ENCODE results near the gene FKBP7.

The FKBP7 gene

GRCh38 chr2:178480227-178481181 is 2.1 kb upstream of the FKBP7 start, which contains the start of gene PLEKHA3:
PLEKHA3 (plus strand) TSS chr2:178480457; CDS start chr2:178480870, 413 bp downstream.
- ChIA-PET POLR2A (no interaction called here), CTCF (interaction anchor here (1.1 to 1.7 kb wide), 5 partner anchors 18 to 64 kb away, joined by 3 to 4 read pairs (median 3); no protein-coding TSS in a partner anchor)
- no peak for TF ChIP-seq CTCF (IDR thresholded peaks at IDR 0.05; ENCODE audit: control extremely low read depth, extremely low read depth, low read depth, missing control alignments)
- DNase-seq (ENCODE audit: extremely low spot score): peak; percentile 91

GRCh38 chr2:178479758-178480226 is 1.4 kb upstream of the FKBP7 start:
- POLR2A ChIA-PET: no interaction called here
- no peak for DNase-seq (ENCODE audit: extremely low spot score)
- CTCF ChIA-PET: interaction anchor here (1.1 to 1.4 kb wide), 3 partner anchors 38 to 65 kb away, joined by 3 to 4 read pairs (median 3); no protein-coding TSS in a partner anchor
- no peak for TF ChIP-seq CTCF (IDR thresholded peaks at IDR 0.05; ENCODE audit: control extremely low read depth, extremely low read depth, low read depth, missing control alignments)

- no peak for DNase-seq (ENCODE audit: extremely low spot score)
- POLR2A ChIA-PET: no interaction called here
- CTCF ChIA-PET: interaction anchor here (1.1 to 1.4 kb wide), 3 partner anchors 38 to 65 kb away, joined by 3 to 4 read pairs (median 3); no protein-coding TSS in a partner anchor
- TF ChIP-seq CTCF (IDR thresholded peaks at IDR 0.05; ENCODE audit: control extremely low read depth, extremely low read depth, low read depth, missing control alignments): no peak
These were observed 846 bp upstream of the FKBP7 start for GRCh38 chr2:178479275-178479616.

- no peak for TF ChIP-seq CTCF (IDR thresholded peaks at IDR 0.05; ENCODE audit: control extremely low read depth, extremely low read depth, low read depth, missing control alignments)
- ChIA-PET POLR2A (no interaction called here), CTCF (interaction anchor here (1.6 kb wide), 1 partner anchor 63 kb away, joined by 3 read pairs; no protein-coding TSS in a partner anchor)
- peak; percentile 21 for DNase-seq (ENCODE audit: extremely low spot score)
These were observed 316 bp downstream of the FKBP7 start for GRCh38 chr2:178478130-178478438.

- TF ChIP-seq CTCF (IDR thresholded peaks at IDR 0.05; ENCODE audit: control extremely low read depth, extremely low read depth, low read depth, missing control alignments): no peak
- CTCF ChIA-PET: interaction anchor here (1.6 kb wide), 1 partner anchor 63 kb away, joined by 3 read pairs; no protein-coding TSS in a partner anchor
- DNase-seq (ENCODE audit: extremely low spot score): no peak
- POLR2A ChIA-PET: no interaction called here
These were observed 814 bp downstream of the FKBP7 start for GRCh38 chr2:178477443-178478129.

- no peak for TF ChIP-seq CTCF (IDR thresholded peaks at IDR 0.05; ENCODE audit: control extremely low read depth, extremely low read depth, low read depth, missing control alignments)
- CTCF ChIA-PET: interaction anchor here (1.6 kb wide), 1 partner anchor 62 kb away, joined by 3 read pairs; no protein-coding TSS in a partner anchor
- POLR2A ChIA-PET: no interaction called here
- no peak for DNase-seq (ENCODE audit: extremely low spot score)
These were observed 1.9 kb downstream of the FKBP7 start for GRCh38 chr2:178476477-178476876.

All from GM10248 (cell line).